HEK293 (cell line): Measurements from ENCODE around the gene TMEM131L.

Experiments used
- CTCF ChIA-PET: fragments of 350-600 bp; formaldehyde crosslinking; extraction: SDS; loops from one replicate; lab custom pipeline; 2021; ENCODE audit warnings: antibody characterized with exemption; lab: Yijun Ruan, JAX
- POLR2A ChIA-PET: fragments of 300-600 bp; formaldehyde crosslinking; extraction: SDS; loops from one replicate; lab custom pipeline; 2020; ENCODE audit warnings: antibody characterized with exemption, inconsistent platforms; lab: Yijun Ruan, JAX
- H3K27ac ChIP-seq: fragments of 200-500 bp; sonication (Bioruptor generic); 2 replicates; pipeline ENCODE4 v1.5.1; 2014; ENCODE audit warnings: low read depth, low read length, control low read depth, inconsistent platforms; ENCODE audit errors: extremely low read depth
- H3K36me3 ChIP-seq, 2 experiments: fragments of 200-500 bp in 1 of 2; sonication (Bioruptor generic) in 1 of 2; 1 replicate in 1 of 2; 2 replicates in 1 of 2; pipeline ENCODE4 v1.5.1; 2014 to 2017; ENCODE audit warnings: inconsistent platforms in 2 of 2, low read length in 2 of 2; ENCODE audit not compliant: control insufficient read depth in 2 of 2, insufficient read depth in 1 of 2
- H3K4me1 ChIP-seq: fragments of 200-500 bp; sonication (Bioruptor generic); 2 replicates; pipeline ENCODE4 v1.5.1; 2014; ENCODE audit warnings: mild to moderate bottlenecking, low read length, inconsistent platforms; ENCODE audit not compliant: control insufficient read depth, insufficient read depth
- H3K4me3 ChIP-seq: 2 replicates; pipeline ENCODE4 v1.5.1; 2011; ENCODE audit warnings: low read depth, mild to moderate bottlenecking, control low read depth, low read length, moderate library complexity
- H3K9me3 ChIP-seq: fragments of 200-500 bp; sonication (Bioruptor generic); 2 replicates; pipeline ENCODE4 v1.5.1; 2014; ENCODE audit warnings: low read depth, low read length, inconsistent platforms; ENCODE audit not compliant: control insufficient read depth, insufficient read depth
- BCL11B ChIP-seq: fragments of 450-650 bp; formaldehyde crosslinking; IDR thresholded peaks from 2 replicates; pipeline ENCODE4 v1.5.1; 2016; ENCODE audit warnings: low read depth, missing biosample characterization, missing genetic modification characterization
- KLF9 ChIP-seq: fragments of 450-650 bp; formaldehyde crosslinking; IDR thresholded peaks from 2 replicates; pipeline ENCODE4 v1.5.1; 2016; ENCODE audit warnings: missing biosample characterization, missing genetic modification characterization, low read depth
- MYNN ChIP-seq: fragments of 450-650 bp; formaldehyde crosslinking; IDR thresholded peaks from 2 replicates; pipeline ENCODE4 v1.5.1; 2016; ENCODE audit warnings: missing biosample characterization, missing genetic modification characterization, borderline replicate concordance
- SALL2 ChIP-seq: fragments of 450-650 bp; formaldehyde crosslinking; IDR thresholded peaks from 2 replicates; pipeline ENCODE4 v1.5.0; 2017; ENCODE audit warnings: missing biosample characterization, mild to moderate bottlenecking, missing genetic modification characterization, borderline replicate concordance
- WT1 ChIP-seq: fragments of 450-650 bp; formaldehyde crosslinking; IDR thresholded peaks from 2 replicates; pipeline ENCODE4 v1.5.1; 2016; ENCODE audit warnings: missing biosample characterization, missing genetic modification characterization
- ZBTB48 ChIP-seq: fragments of 450-650 bp; formaldehyde crosslinking; IDR thresholded peaks from 2 replicates; pipeline ENCODE4 v1.5.1; 2016; ENCODE audit warnings: missing biosample characterization, missing genetic modification characterization
- ZBTB7A ChIP-seq: fragments of 450-650 bp; formaldehyde crosslinking; IDR thresholded peaks from 2 replicates; pipeline ENCODE4 v1.5.1; 2016; ENCODE audit warnings: low read depth, missing biosample characterization, missing genetic modification characterization
- ZFHX2 ChIP-seq: fragments of 450-650 bp; formaldehyde crosslinking; conservative IDR thresholded peaks from 2 replicates; pipeline ENCODE4 v1.5.1; 2016; ENCODE audit warnings: missing biosample characterization, missing genetic modification characterization
- ZNF184 ChIP-seq: fragments of 450-650 bp; IDR thresholded peaks from 2 replicates; pipeline ENCODE4 v1.5.1; 2018; ENCODE audit warnings: missing biosample characterization, mild to moderate bottlenecking, missing genetic modification characterization
- ZNF266 ChIP-seq: fragments of 450-650 bp; formaldehyde crosslinking; IDR thresholded peaks from 2 replicates; pipeline ENCODE4 v1.5.1; 2016; ENCODE audit warnings: missing biosample characterization, missing genetic modification characterization, low read depth
- ZNF324 ChIP-seq: fragments of 450-650 bp; formaldehyde crosslinking; IDR thresholded peaks from 2 replicates; pipeline ENCODE4 v1.5.1; 2016; ENCODE audit warnings: missing biosample characterization, missing genetic modification characterization
- ZNF521 ChIP-seq: fragments of 450-650 bp; formaldehyde crosslinking; IDR thresholded peaks from 2 replicates; pipeline ENCODE4 v1.5.1; 2017; ENCODE audit warnings: missing biosample characterization, mild to moderate bottlenecking, missing genetic modification characterization
- ZNF544 ChIP-seq: fragments of 450-650 bp; formaldehyde crosslinking; IDR thresholded peaks from 2 replicates; pipeline ENCODE4 v1.5.0; 2017; ENCODE audit warnings: missing biosample characterization, missing genetic modification characterization
- ZNF645 ChIP-seq: fragments of 450-650 bp; formaldehyde crosslinking; IDR thresholded peaks from 2 replicates; pipeline ENCODE4; 2016; ENCODE audit warnings: missing biosample characterization, missing genetic modification characterization
- ZNF692 ChIP-seq: fragments of 450-650 bp; formaldehyde crosslinking; IDR thresholded peaks from 2 replicates; pipeline ENCODE4 v1.5.1; 2016; ENCODE audit warnings: missing biosample characterization, missing genetic modification characterization
- ZNF777 ChIP-seq: fragments of 450-650 bp; formaldehyde crosslinking; IDR thresholded peaks from 2 replicates; pipeline ENCODE4 v1.5.1; 2017; ENCODE audit warnings: missing biosample characterization, missing genetic modification characterization, borderline replicate concordance
- ZNF837 ChIP-seq: fragments of 450-650 bp; formaldehyde crosslinking; IDR thresholded peaks from 2 replicates; pipeline ENCODE4 v1.5.1; 2016; ENCODE audit warnings: missing biosample characterization, missing genetic modification characterization
- ZSCAN5A ChIP-seq: fragments of 450-650 bp; formaldehyde crosslinking; IDR thresholded peaks from 2 replicates; pipeline ENCODE4 v1.5.1; 2016; ENCODE audit warnings: missing biosample characterization, missing genetic modification characterization
- TF ChIP-seq, protein P1 (sequence below): fragments of 450-650 bp; formaldehyde crosslinking; IDR thresholded peaks from 2 replicates; pipeline ENCODE4 v1.5.1; 2016; ENCODE audit warnings: missing biosample characterization, missing genetic modification characterization, low read depth
- TF ChIP-seq, protein P2 (sequence below): fragments of 450-650 bp; formaldehyde crosslinking; IDR thresholded peaks from 2 replicates; pipeline ENCODE4 v1.5.1; 2016; ENCODE audit warnings: missing biosample characterization, missing genetic modification characterization

TMEM131L gene

DNA sequence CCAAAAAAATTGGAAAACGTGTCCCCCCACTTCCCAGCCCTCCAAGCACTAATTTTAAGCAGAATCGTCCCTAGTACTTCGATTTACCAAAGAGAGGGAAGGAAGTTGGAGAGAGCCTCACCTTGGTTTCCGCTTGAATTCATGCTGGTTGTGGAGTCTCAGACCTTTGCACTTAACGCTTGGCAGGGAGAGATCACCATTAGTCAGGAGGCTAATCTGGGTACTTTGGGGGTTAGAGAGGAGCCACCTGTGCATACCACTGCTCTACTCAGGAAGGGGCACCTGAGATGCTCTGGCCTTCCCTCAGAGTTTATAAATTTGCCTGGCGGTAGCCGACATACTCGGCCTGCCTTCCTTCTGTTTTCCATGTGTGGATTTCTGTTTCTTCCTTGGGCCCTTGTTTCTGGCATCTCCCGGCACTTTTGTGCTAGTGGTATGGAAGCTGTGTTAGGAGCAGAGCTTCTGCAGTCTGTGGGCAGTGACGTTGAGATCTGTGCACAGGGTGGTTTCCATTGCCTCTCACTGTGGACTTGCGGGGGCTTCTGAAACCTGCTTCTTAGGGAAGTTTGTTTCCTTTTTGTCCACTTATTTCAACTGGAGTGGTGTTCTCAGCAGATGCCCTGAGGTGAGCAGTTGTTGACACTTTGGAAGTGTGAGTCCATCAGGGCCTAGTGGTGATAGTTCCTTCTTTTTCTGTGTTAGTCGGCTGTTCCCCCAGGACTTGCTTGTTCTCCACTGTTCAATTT is 104.2 kb downstream of the TMEM131L start (continued):
- TF ChIP-seq ZNF692 (tag by site-specific recombination), result no peak
- TF ChIP-seq ZNF266 (tag by site-specific recombination), result no peak
- no peak for TF ChIP-seq ZBTB48 (tag by site-specific recombination)
- TF ChIP-seq ZSCAN5A (tag by site-specific recombination), result no peak
- TF ChIP-seq, all 188 proteins: peak for 0

- no peaks in the 10 kb centered on the region for H3K36me3 ChIP-seq
- H3K4me3 ChIP-seq, result no peak overlapping the region
- no peaks in the 10 kb centered on the region for H3K4me1 ChIP-seq
- H3K27ac ChIP-seq, result no peak overlapping the region
- no peak for TF ChIP-seq ZNF645 (tag by site-specific recombination)
- no peak for TF ChIP-seq ZNF324
- TF ChIP-seq, protein P1, sequence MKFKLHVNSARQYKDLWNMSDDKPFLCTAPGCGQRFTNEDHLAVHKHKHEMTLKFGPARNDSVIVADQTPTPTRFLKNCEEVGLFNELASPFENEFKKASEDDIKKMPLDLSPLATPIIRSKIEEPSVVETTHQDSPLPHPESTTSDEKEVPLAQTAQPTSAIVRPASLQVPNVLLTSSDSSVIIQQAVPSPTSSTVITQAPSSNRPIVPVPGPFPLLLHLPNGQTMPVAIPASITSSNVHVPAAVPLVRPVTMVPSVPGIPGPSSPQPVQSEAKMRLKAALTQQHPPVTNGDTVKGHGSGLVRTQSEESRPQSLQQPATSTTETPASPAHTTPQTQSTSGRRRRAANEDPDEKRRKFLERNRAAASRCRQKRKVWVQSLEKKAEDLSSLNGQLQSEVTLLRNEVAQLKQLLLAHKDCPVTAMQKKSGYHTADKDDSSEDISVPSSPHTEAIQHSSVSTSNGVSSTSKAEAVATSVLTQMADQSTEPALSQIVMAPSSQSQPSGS (tag by site-specific recombination), result no peak
- no peak for TF ChIP-seq ZBTB7A (tag by site-specific recombination)
- no peak for TF ChIP-seq WT1
- TF ChIP-seq SALL2 (tag by site-specific recombination), result no peak
- TF ChIP-seq, protein P2, sequence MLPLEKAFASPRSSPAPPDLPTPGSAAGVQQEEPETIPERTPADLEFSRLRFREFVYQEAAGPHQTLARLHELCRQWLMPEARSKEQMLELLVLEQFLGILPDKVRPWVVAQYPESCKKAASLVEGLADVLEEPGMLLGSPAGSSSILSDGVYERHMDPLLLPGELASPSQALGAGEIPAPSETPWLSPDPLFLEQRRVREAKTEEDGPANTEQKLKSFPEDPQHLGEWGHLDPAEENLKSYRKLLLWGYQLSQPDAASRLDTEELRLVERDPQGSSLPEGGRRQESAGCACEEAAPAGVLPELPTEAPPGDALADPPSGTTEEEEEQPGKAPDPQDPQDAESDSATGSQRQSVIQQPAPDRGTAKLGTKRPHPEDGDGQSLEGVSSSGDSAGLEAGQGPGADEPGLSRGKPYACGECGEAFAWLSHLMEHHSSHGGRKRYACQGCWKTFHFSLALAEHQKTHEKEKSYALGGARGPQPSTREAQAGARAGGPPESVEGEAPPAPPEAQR (tag by site-specific recombination), result no peak
- TF ChIP-seq KLF9, result no peak
- no peak for TF ChIP-seq ZNF777 (tag by site-specific recombination)
- POLR2A ChIA-PET, result no interaction called here
- no peaks in the 10 kb centered on the region for H3K9me3 ChIP-seq
- CTCF ChIA-PET, result interaction anchor here (0.7 to 1.0 kb wide), 3 partner anchors 103 to 377 kb away, joined by 3 read pairs; no protein-coding TSS in a partner anchor
These were observed 104.9 kb downstream of the TMEM131L start for GRCh38 chr4:153571006-153571545.

GRCh38 chr4:153572609-153573008 is 106.4 kb downstream of the TMEM131L start:
- ChIA-PET POLR2A (no interaction called here), CTCF (interaction anchor here (0.6 kb wide), 2 partner anchors 249 to 343 kb away, joined by 3 read pairs; no protein-coding TSS in a partner anchor)
- Histone ChIP-seq H3K4me1 (0 out of 2 replicates have a peak, but pooled peaks cover 5% of the 10 kb centered on the region), H3K9me3 (no peaks in the 10 kb centered on the region), H3K4me3 (no peak overlapping the region), H3K36me3 (no peaks in the 10 kb centered on the region), H3K27ac (no peak overlapping the region)
- no peak for TF ChIP-seq ZNF544 (tag by site-specific recombination)
- TF ChIP-seq ZFHX2 (tag by site-specific recombination), result no peak
- TF ChIP-seq ZNF521, result no peak
- TF ChIP-seq MYNN (tag by site-specific recombination), result no peak
- TF ChIP-seq ZNF184 (tag by site-specific recombination), result no peak
- TF ChIP-seq ZNF324, result no peak
- TF ChIP-seq ZNF837, result no peak
- TF ChIP-seq BCL11B (tag by site-specific recombination), result no peak
